IMR-90 (cell line): Measurements from ENCODE around the gene MARCHF6. TPM values are rescaled to one million over a fixed set of nuclear protein-coding genes. Genes with fewer than 3 reads are reported as not detected.

Experiments
- ATAC-seq: fragments of 200-7000 bp; cut with Tn5 transposase; 2 replicates; pipeline ENCODE4 v1.9.1; 2020; ENCODE audit warnings: low read depth, mild to moderate bottlenecking, moderate library complexity
- BruUV-seq: library from RNA; stranded (reverse); fragments of 400-500 nt; replicated peaks from 2 replicates; lab custom pipeline; 2021; lab: Mats Ljungman, UMichigan
- CTCF ChIA-PET: fragments of 300-600 bp; formaldehyde crosslinking; extraction: SDS; loops from one replicate; lab custom pipeline; 2021; ENCODE audit warnings: antibody characterized with exemption; lab: Yijun Ruan, JAX
- POLR2A ChIA-PET: fragments of 300-600 bp; sonication (Branson Sonifier 250); formaldehyde crosslinking; loops from one replicate; lab custom pipeline; 2022; ENCODE audit warnings: antibody characterized with exemption; ENCODE audit not compliant: unreplicated experiment; lab: Charles Lee
- DNase-seq: peaks from one replicate; pipeline ENCODE4 v3.0.0; 2013
- H2AFZ ChIP-seq: replicated peaks from 2 replicates; pipeline ENCODE3; 2013; ENCODE audit warnings: low read length, mild to moderate bottlenecking; ENCODE audit not compliant: poor library complexity
- H2AK5ac ChIP-seq: 2 replicates; pipeline ENCODE4 v1.6.1; 2013; ENCODE audit warnings: low read depth, low read length, inconsistent platforms
- H2AK9ac ChIP-seq: replicated peaks from 2 replicates; pipeline ENCODE3; 2013; ENCODE audit warnings: mild to moderate bottlenecking, low read depth, low read length, moderate library complexity; ENCODE audit not compliant: poor library complexity
- H2BK120ac ChIP-seq: 2 replicates; pipeline ENCODE4 v1.6.1; 2013; ENCODE audit warnings: low read depth, low read length, inconsistent platforms
- H2BK15ac ChIP-seq: 3 replicates; pipeline ENCODE4 v1.6.1; 2013; ENCODE audit warnings: low read depth, low read length, inconsistent platforms
- H2BK20ac ChIP-seq: 2 replicates; pipeline ENCODE4 v1.6.1; 2013; ENCODE audit warnings: low read depth, mild to moderate bottlenecking, inconsistent platforms, low read length, moderate library complexity
- H2BK5ac ChIP-seq: 2 replicates; pipeline ENCODE4 v1.6.1; 2013; ENCODE audit warnings: mild to moderate bottlenecking, low read depth, low read length, inconsistent platforms; ENCODE audit not compliant: poor library complexity, severe bottlenecking
- H3K14ac ChIP-seq: replicated peaks from 2 replicates; pipeline ENCODE4 v1.6.1; 2013; ENCODE audit warnings: low read depth, low read length, inconsistent platforms
- H3K18ac ChIP-seq: 2 replicates; pipeline ENCODE4 v1.6.1; 2013; ENCODE audit warnings: low read depth, low read length, control low read depth
- H3K23ac ChIP-seq: 2 replicates; pipeline ENCODE4 v1.6.1; 2013; ENCODE audit warnings: low read depth, low read length, inconsistent platforms
- H3K27ac ChIP-seq: 2 replicates; pipeline ENCODE4 v1.5.1; 2013; ENCODE audit warnings: mild to moderate bottlenecking, control low read depth, low read length; ENCODE audit not compliant: insufficient read depth
- H3K27me3 ChIP-seq: 2 replicates; pipeline ENCODE4 v1.6.1; 2013; ENCODE audit warnings: low read length; ENCODE audit not compliant: control insufficient read depth, insufficient read depth
- H3K36me3 ChIP-seq: 2 replicates; pipeline ENCODE4 v1.6.1; 2013; ENCODE audit warnings: low read length, mixed read lengths; ENCODE audit not compliant: control insufficient read depth, insufficient read depth
- H3K4ac ChIP-seq: 2 replicates; pipeline ENCODE4 v1.6.1; 2013; ENCODE audit warnings: low read depth, low read length, inconsistent platforms
- H3K4me1 ChIP-seq: 2 replicates; pipeline ENCODE4 v1.6.1; 2013; ENCODE audit warnings: low read length, mixed read lengths; ENCODE audit not compliant: control insufficient read depth, insufficient read depth
- H3K4me2 ChIP-seq: 2 replicates; pipeline ENCODE4 v1.6.1; 2013; ENCODE audit warnings: low read depth, mild to moderate bottlenecking, control low read depth, low read length, moderate library complexity
- H3K4me3 ChIP-seq: 2 replicates; pipeline ENCODE4 v1.5.1; 2013; ENCODE audit warnings: low read depth, mild to moderate bottlenecking, control low read depth, low read length, moderate library complexity; ENCODE audit not compliant: insufficient read depth
- H3K56ac ChIP-seq: 2 replicates; pipeline ENCODE4 v1.6.1; 2013; ENCODE audit warnings: low read length, inconsistent platforms; ENCODE audit not compliant: insufficient read depth; ENCODE audit errors: extremely low read depth
- H3K79me1 ChIP-seq, 2 experiments: 2 replicates each; pipeline ENCODE4 v1.6.1; 2013; ENCODE audit warnings: low read length in 2 of 2, inconsistent platforms in 1 of 2, low read depth in 1 of 2
- H3K9ac ChIP-seq: 2 replicates; pipeline ENCODE4 v1.6.1; 2013; ENCODE audit warnings: low read depth, low read length, control low read depth
- H3K9me1 ChIP-seq: 2 replicates; pipeline ENCODE4 v1.6.1; 2013; ENCODE audit warnings: low read length, inconsistent platforms; ENCODE audit not compliant: insufficient read depth
- H3K9me3 ChIP-seq: 2 replicates; pipeline ENCODE4 v1.6.1; 2013; ENCODE audit warnings: low read length; ENCODE audit not compliant: control insufficient read depth, insufficient read depth
- H4K20me1 ChIP-seq: 2 replicates; pipeline ENCODE4 v1.6.1; 2013; ENCODE audit warnings: low read length, inconsistent platforms; ENCODE audit not compliant: insufficient read depth
- H4K5ac ChIP-seq: 2 replicates; pipeline ENCODE4 v1.6.1; 2013; ENCODE audit warnings: mild to moderate bottlenecking, low read depth, low read length, control low read depth
- H4K8ac ChIP-seq, 2 experiments: 2 replicates each; pipeline ENCODE4 v1.6.1; 2013; ENCODE audit warnings: low read depth in 2 of 2, low read length in 2 of 2, control low read depth in 1 of 2, inconsistent platforms in 1 of 2
- H4K91ac ChIP-seq: 2 replicates; pipeline ENCODE4 v1.6.1; 2013; ENCODE audit warnings: low read depth, low read length, inconsistent platforms; ENCODE audit not compliant: insufficient read depth
- BHLHE40 ChIP-seq: fragments of 150-350 bp; IDR thresholded peaks from 2 replicates; pipeline ENCODE4 v1.6.1; 2016; ENCODE audit warnings: mild to moderate bottlenecking, low read depth, low read length
- CEBPB ChIP-seq: IDR thresholded peaks from 2 replicates; pipeline ENCODE4 v1.6.1; 2012; ENCODE audit warnings: low read depth, low read length, improper control_type of control experiment
- CHD1 ChIP-seq: IDR thresholded peaks from 2 replicates; pipeline ENCODE4 v1.6.1; 2012; ENCODE audit warnings: low read depth, low read length, improper control_type of control experiment
- FOS ChIP-seq: fragments of 150-350 bp; IDR thresholded peaks from 2 replicates; pipeline ENCODE4 v1.6.1; 2016; ENCODE audit warnings: low read depth, low read length
- MAFK ChIP-seq: IDR thresholded peaks from 2 replicates; pipeline ENCODE4 v1.6.1; 2012; ENCODE audit warnings: low read depth, low read length, improper control_type of control experiment
- MAZ ChIP-seq: IDR thresholded peaks from 2 replicates; pipeline ENCODE4 v1.6.1; 2012; ENCODE audit warnings: low read depth, mild to moderate bottlenecking, low read length, improper control_type of control experiment, moderate library complexity, borderline replicate concordance
- MXI1 ChIP-seq: IDR thresholded peaks from 2 replicates; pipeline ENCODE4 v1.6.1; 2012; ENCODE audit warnings: low read depth, mild to moderate bottlenecking, low read length, moderate library complexity, borderline replicate concordance
- NFE2L2 ChIP-seq: fragments of 150-350 bp; IDR thresholded peaks from 2 replicates; pipeline ENCODE4 v1.6.1; 2016; ENCODE audit warnings: low read depth, mild to moderate bottlenecking, low read length
- POLR2A ChIP-seq: IDR thresholded peaks from 2 replicates; pipeline ENCODE4 v1.6.1; 2012; ENCODE audit warnings: mild to moderate bottlenecking, low read depth, low read length
- RAD21 ChIP-seq: IDR thresholded peaks from 2 replicates; pipeline ENCODE4 v1.6.1; 2012; ENCODE audit warnings: low read length, improper control_type of control experiment
- RFX5 ChIP-seq: IDR thresholded peaks from 2 replicates; pipeline ENCODE4 v1.8.0; 2012; ENCODE audit warnings: low read depth, mild to moderate bottlenecking, low read length, moderate library complexity
- SMC3 ChIP-seq: fragments of 150-350 bp; IDR thresholded peaks from 2 replicates; pipeline ENCODE4 v1.6.1; 2016; ENCODE audit warnings: low read depth, mild to moderate bottlenecking, antibody characterized with exemption, low read length, moderate library complexity
- WGBS, 2 experiments: methylation state at CpG; one replicate each; pipeline versions ENCODE4 v1.1.5 to v1.1.7; 2013; ENCODE audit warnings: missing lambda C conversion rate in 2 of 2; ENCODE audit not compliant: insufficient read length in 1 of 2; ENCODE audit errors: extremely low coverage in 2 of 2; 5-methylcytosine and 5-hydroxymethylcytosine counted together
- dilution Hi-C: fragments of 300-500 bp; cut with HindIII; formaldehyde crosslinking; loops from one replicate; pipeline ENCODE4 v1.14.3; 2018; ENCODE audit warnings: low sequenced_read_pairs; ENCODE audit not compliant: unreplicated experiment
- in situ Hi-C: fragments of 300-500 bp; cut with MboI; formaldehyde crosslinking; loops from 3 replicates; pipeline ENCODE4 v1.14.3; 2019; ENCODE audit warnings: low sequenced_read_pairs, inconsistent platforms, mixed read lengths
- intact Hi-C: fragments of 100-400 bp; cut with micrococcal nuclease; formaldehyde crosslinking; loops from 2 replicates; pipeline ENCODE4 v1.10.0; 2022
- polyA plus RNA-seq, 3 experiments: library from polyadenylated mRNA; depleted of rRNA; stranded (reverse); fragments of >200 nt; gene quantifications; 2 replicates each; pipeline ENCODE4 v1.2.3, GENCODE V29; 2012; ENCODE audit warnings: low replicate concordance in 1 of 3
- total RNA-seq: library from RNA; depleted of rRNA; stranded (reverse); fragments of >200 nt; gene quantifications from 2 replicates; pipeline ENCODE4 v1.2.3, GENCODE V29; 2012
- TF ChIP-seq, protein P1 (sequence below): fragments of 150-350 bp; IDR thresholded peaks from 2 replicates; pipeline ENCODE4 v1.6.1; 2016; ENCODE audit warnings: low read depth, mild to moderate bottlenecking, low read length, moderate library complexity, borderline replicate concordance
- TF ChIP-seq, protein P2 (sequence below): fragments of 150-350 bp; IDR thresholded peaks from 2 replicates; pipeline ENCODE4 v1.6.1; 2017; ENCODE audit warnings: mild to moderate bottlenecking, antibody characterized with exemption, low read length, low read depth

Gene MARCHF6
- total and polyA plus RNA-seq, 2 of the 4 experiments (the other 2 are of a cell fraction) = 55.2 to 62.6 TPM

DNA sequence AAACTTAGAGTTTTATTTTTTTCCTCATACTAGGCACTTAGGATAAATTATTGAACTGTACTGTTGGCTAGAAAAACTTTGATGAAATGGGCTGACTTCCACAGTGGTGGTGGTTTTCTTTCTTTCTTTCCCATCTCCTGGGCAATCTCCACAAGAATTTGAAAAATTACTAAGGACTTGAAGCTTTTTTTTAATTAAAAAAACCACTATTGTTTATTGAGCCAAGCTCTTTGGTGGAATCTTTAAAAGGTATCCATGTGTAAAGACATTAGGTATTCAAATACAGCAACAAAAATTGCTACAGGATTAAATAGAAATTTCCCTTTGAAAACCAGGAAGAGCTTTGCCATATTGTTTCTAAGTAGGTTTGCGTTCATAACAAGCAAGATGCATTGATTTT, 14.1 kb downstream of the MARCHF6 start:
- intact Hi-C loops = no loop called here
- Histone ChIP-seq H2BK120ac (no peak overlapping the region), H3K56ac (no peak overlapping the region), H3K36me3 (peaks cover 3% of the 10 kb centered on the region), H4K20me1 (peaks cover 90% of the 10 kb centered on the region), H3K14ac (no peak overlapping the region), H4K5ac (no peak overlapping the region), H3K79me1 (peaks cover 8 to 64% of the 10 kb centered on the region in 2 experiments; a peak in 3 of 4 replicates), H3K9me1 (peaks cover 11% of the 10 kb centered on the region), H4K8ac (no peak overlapping the region), H2AK5ac (no peak overlapping the region), H3K27me3 (no peaks in the 10 kb centered on the region), H3K27ac (no peak overlapping the region), H3K4me2 (no peak overlapping the region), H3K4me1 (peaks cover 10% of the 10 kb centered on the region), H3K4me3 (no peak overlapping the region), H3K9me3 (no peaks in the 10 kb centered on the region), H2AFZ (no peak overlapping the region), H3K9ac (no peak overlapping the region), H3K4ac (no peak overlapping the region), H2BK20ac (no peak overlapping the region), H4K91ac (no peak overlapping the region), H2BK5ac (no peak overlapping the region), H3K18ac (no peak overlapping the region), H2AK9ac (no peak overlapping the region), H3K23ac (no peak overlapping the region), H2BK15ac (no peak overlapping the region)
- dilution Hi-C loops = no loop called here
- WGBS, 2 experiments = 100% methylated on average over 1 of the region's 1 CpG; no CpG with 5 or more reads in 1 of the 2 experiments
- ATAC-seq = no peak
- no peak for DNase-seq
- ChIA-PET CTCF (no interaction called here), POLR2A (interaction anchor here (0.6 to 0.9 kb wide), 2 partner anchors 14 to 118 kb away, joined by 3 to 5 read pairs; partner anchors contain the start of genes ATPSCKMT, CCT5 and MARCHF6)
- no TSS peak for BruUV-seq
- TF ChIP-seq POLR2A (no peak), CHD1 (no peak), BHLHE40 (no peak), RFX5 (no peak), MAFK (no peak), MXI1 (no peak), RAD21 (no peak), FOS (no peak), CEBPB (no peak), SMC3 (no peak), MAZ (no peak), NFE2L2 (no peak)
- TF ChIP-seq, protein P1, sequence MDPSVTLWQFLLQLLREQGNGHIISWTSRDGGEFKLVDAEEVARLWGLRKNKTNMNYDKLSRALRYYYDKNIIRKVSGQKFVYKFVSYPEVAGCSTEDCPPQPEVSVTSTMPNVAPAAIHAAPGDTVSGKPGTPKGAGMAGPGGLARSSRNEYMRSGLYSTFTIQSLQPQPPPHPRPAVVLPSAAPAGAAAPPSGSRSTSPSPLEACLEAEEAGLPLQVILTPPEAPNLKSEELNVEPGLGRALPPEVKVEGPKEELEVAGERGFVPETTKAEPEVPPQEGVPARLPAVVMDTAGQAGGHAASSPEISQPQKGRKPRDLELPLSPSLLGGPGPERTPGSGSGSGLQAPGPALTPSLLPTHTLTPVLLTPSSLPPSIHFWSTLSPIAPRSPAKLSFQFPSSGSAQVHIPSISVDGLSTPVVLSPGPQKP = no peak
- TF ChIP-seq, protein P2, sequence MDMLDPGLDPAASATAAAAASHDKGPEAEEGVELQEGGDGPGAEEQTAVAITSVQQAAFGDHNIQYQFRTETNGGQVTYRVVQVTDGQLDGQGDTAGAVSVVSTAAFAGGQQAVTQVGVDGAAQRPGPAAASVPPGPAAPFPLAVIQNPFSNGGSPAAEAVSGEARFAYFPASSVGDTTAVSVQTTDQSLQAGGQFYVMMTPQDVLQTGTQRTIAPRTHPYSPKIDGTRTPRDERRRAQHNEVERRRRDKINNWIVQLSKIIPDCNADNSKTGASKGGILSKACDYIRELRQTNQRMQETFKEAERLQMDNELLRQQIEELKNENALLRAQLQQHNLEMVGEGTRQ = no peak
- in situ Hi-C loops = no loop called here
